ENCODE data around the gene LAMA1.

LAMA1 gene

DNA sequence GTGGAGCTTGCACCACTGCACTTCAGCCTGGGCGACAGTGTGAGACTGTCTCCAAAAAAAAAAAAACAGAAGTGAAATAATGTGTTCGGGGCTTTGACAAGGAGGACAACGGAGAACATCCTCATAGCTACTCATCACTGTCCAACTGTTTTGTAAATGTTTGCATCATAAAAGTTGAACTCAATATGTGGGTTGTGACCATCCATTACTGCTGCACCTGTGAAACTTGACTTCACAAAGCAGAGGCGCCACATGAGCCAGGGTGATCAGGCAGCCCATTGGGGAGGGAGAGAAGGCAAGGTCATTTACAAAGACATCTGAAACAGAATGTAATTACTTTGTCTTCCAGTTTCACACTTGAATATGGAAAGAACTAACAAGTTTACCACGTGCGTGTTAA, 61.6 kb downstream of the LAMA1 start:
- H3K9ac ChIP-seq: no peak overlapping the region
- H3K4me2 ChIP-seq (ENCODE audit: low read length): no peak overlapping the region
- H3K4me1 ChIP-seq: no peaks in the 10 kb centered on the region
- H3K4me3 ChIP-seq (ENCODE audit: low read depth, low read length): no peak overlapping the region
- H3K27ac ChIP-seq: no peak overlapping the region
- TF ChIP-seq, protein P1, sequence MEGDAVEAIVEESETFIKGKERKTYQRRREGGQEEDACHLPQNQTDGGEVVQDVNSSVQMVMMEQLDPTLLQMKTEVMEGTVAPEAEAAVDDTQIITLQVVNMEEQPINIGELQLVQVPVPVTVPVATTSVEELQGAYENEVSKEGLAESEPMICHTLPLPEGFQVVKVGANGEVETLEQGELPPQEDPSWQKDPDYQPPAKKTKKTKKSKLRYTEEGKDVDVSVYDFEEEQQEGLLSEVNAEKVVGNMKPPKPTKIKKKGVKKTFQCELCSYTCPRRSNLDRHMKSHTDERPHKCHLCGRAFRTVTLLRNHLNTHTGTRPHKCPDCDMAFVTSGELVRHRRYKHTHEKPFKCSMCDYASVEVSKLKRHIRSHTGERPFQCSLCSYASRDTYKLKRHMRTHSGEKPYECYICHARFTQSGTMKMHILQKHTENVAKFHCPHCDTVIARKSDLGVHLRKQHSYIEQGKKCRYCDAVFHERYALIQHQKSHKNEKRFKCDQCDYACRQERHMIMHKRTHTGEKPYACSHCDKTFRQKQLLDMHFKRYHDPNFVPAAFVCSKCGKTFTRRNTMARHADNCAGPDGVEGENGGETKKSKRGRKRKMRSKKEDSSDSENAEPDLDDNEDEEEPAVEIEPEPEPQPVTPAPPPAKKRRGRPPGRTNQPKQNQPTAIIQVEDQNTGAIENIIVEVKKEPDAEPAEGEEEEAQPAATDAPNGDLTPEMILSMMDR (IDR thresholded peaks at IDR 0.05): no peak
- H3K79me2 ChIP-seq: no peaks in the 10 kb centered on the region
- H3K27me3 ChIP-seq (ENCODE audit: control insufficient read depth, insufficient read depth, low read length): no peaks in the 10 kb centered on the region
- H3K36me3 ChIP-seq (ENCODE audit: control insufficient read depth, insufficient read depth, low read length): no peaks in the 10 kb centered on the region
- no peaks in the 10 kb centered on the region for H3K9me3 ChIP-seq (ENCODE audit: control insufficient read depth, low read length)
- H2AFZ ChIP-seq: no peak overlapping the region

GRCh38 chr18:7049951-7050350, 67.6 kb downstream of the LAMA1 start:
- no peaks in the 10 kb centered on the region for H3K9me3 ChIP-seq (ENCODE audit: control insufficient read depth, low read length)
- no peaks in the 10 kb centered on the region for H3K36me3 ChIP-seq (ENCODE audit: control insufficient read depth, insufficient read depth, low read length)
- H3K27me3 ChIP-seq (ENCODE audit: control insufficient read depth, insufficient read depth, low read length): no peaks in the 10 kb centered on the region
- H3K4me1 ChIP-seq: no peaks in the 10 kb centered on the region
- TF ChIP-seq, protein P1 (IDR thresholded peaks at IDR 0.05): no peak
- H3K9ac ChIP-seq: no peak overlapping the region
- H3K4me3 ChIP-seq (ENCODE audit: low read depth, low read length): no peak overlapping the region
- H3K79me2 ChIP-seq: no peaks in the 10 kb centered on the region
- H3K4me2 ChIP-seq (ENCODE audit: low read length): no peak overlapping the region
- no peak overlapping the region for H3K27ac ChIP-seq
- H2AFZ ChIP-seq: no peak overlapping the region

DNA sequence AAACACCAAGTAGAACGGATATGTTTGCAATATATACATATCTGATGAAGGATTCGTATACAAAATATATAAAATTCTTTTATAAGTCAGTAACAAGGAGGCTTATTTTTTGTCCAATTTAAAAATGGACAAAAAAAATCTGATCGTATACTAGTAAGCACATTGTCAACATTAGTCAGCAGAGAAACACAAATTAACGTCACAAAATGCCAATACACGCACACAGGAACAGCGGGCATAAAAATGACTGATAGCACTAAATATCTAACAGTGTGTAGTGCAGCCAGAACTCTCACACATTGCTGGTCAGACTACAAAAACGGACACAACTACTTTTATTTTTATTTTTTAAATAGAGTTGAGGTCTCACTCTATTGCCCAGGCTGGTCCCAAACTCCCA, 69.5 kb downstream of the LAMA1 start:
- TF ChIP-seq, protein P1 (IDR thresholded peaks at IDR 0.05): no peak
- Histone ChIP-seq H3K36me3 (ENCODE audit: control insufficient read depth, insufficient read depth, low read length) (no peaks in the 10 kb centered on the region), H3K9ac (no peak overlapping the region), H3K9me3 (ENCODE audit: control insufficient read depth, low read length) (no peaks in the 10 kb centered on the region), H3K79me2 (no peaks in the 10 kb centered on the region), H3K27me3 (ENCODE audit: control insufficient read depth, insufficient read depth, low read length) (no peaks in the 10 kb centered on the region), H3K4me1 (no peaks in the 10 kb centered on the region), H3K27ac (no peak overlapping the region), H3K4me2 (ENCODE audit: low read length) (no peak overlapping the region), H2AFZ (no peak overlapping the region), H3K4me3 (ENCODE audit: low read depth, low read length) (no peak overlapping the region)

- Histone ChIP-seq H3K4me1 (no peaks in the 10 kb centered on the region), H3K4me2 (ENCODE audit: low read length) (no peak overlapping the region), H3K27ac (no peak overlapping the region), H3K79me2 (no peaks in the 10 kb centered on the region), H3K9me3 (ENCODE audit: control insufficient read depth, low read length) (no peaks in the 10 kb centered on the region), H3K36me3 (ENCODE audit: control insufficient read depth, insufficient read depth, low read length) (no peaks in the 10 kb centered on the region), H2AFZ (no peak overlapping the region), H3K27me3 (ENCODE audit: control insufficient read depth, insufficient read depth, low read length) (no peaks in the 10 kb centered on the region), H3K4me3 (ENCODE audit: low read depth, low read length) (no peak overlapping the region), H3K9ac (no peak overlapping the region)
- TF ChIP-seq, protein P1 (IDR thresholded peaks at IDR 0.05): no peak
Measured at GRCh38 chr18:7047336-7047735, 70.3 kb downstream of the LAMA1 start.

GRCh38 chr18:7038330-7038851, 79.2 kb downstream of the LAMA1 start:
- Histone ChIP-seq H2AFZ (peak overlapping the region; percentile 76), H3K79me2 (no peaks in the 10 kb centered on the region), H3K27me3 (ENCODE audit: control insufficient read depth, insufficient read depth, low read length) (no peaks in the 10 kb centered on the region), H3K4me3 (ENCODE audit: low read depth, low read length) (no peak overlapping the region), H3K27ac (peak overlapping the region; percentile 39), H3K4me2 (ENCODE audit: low read length) (no peak overlapping the region), H3K9me3 (ENCODE audit: control insufficient read depth, low read length) (no peaks in the 10 kb centered on the region), H3K36me3 (ENCODE audit: control insufficient read depth, insufficient read depth, low read length) (no peaks in the 10 kb centered on the region), H3K4me1 (no peaks in the 10 kb centered on the region), H3K9ac (no peak overlapping the region)
- TF ChIP-seq, protein P1 (IDR thresholded peaks at IDR 0.05): peak; percentile 47
